Activated CD4-positive, alpha-beta T cell treated with anti-CD3 and anti-CD28 coated beads, Interleukin-2, amount 50 U/mL, for 16 hours (primary cell): Measurements from ENCODE around the gene TESK2.

Experiments
- DNase-seq: peaks from one replicate; pipeline ENCODE4 v3.0.0-alpha.2; 2020

The TESK2 gene

DNA sequence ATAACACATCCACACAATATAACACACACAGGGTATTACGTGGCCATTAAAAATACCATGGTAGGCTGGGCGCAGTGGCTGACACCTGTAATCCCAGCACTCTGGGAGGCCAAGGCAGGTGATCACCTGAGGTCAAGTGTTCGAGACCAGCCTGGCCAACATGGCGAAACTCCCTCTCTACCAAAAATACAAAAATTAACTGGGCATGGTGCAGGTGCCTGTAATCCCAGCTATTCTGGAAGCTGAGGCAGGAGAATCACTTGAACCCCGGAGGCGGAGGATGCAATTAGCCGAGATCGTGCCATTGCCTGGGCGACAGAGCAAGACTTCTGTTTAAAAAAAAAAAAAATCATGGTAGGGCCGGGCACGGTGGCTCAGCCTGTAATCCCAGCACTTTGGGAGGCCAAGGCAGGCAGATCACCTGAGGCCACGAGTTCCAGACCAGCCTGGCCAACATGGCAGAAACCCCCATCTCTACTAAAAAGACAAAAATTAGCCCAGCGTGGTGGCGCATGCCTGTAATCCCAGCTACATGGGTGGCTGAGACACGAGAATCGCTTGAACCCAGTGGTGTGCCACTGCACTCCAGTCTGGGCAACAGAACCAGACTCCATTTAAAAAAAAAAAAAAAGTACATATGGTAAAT lies 188.3 kb downstream of the TESK2 start:
- no peak for DNase-seq

DNA sequence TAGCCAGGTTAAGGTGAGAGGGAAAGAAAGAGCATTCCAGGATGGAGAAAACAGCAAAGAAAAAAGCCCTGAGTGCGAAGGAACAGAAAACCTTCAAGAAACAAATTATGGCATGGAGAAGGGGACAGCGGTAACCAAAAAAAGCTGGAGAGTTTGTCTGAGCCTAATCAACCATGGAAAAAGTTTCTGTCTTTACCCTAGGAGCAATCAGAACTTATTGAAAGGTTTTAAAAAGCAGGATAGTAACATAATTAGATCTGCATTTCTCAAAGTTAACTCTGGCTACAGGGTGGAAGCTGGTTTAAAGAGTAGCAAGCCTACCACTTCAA lies 190.3 kb downstream of the TESK2 start:
- no peak for DNase-seq

- DNase-seq = peak; percentile 67
Observed at GRCh38 chr1:45299981-45300668, 190.8 kb downstream of the TESK2 start.

- no peak for DNase-seq
Observed at GRCh38 chr1:45299296-45299695, 191.7 kb downstream of the TESK2 start.

GRCh38 chr1:45297666-45298356 lies 193.2 kb downstream of the TESK2 start:
- no peak for DNase-seq
